HCT116 (cell line): ENCODE results near the gene CYBA. TPM values are rescaled to one million over a fixed set of nuclear protein-coding genes. Genes with fewer than 3 reads are reported as not detected.

ENCODE experiments used
- ATAC-seq: fragments of 200-7000 bp; cut with Tn5 transposase; 2 replicates; pipeline ENCODE4 v1.9.1; 2020; ENCODE audit warnings: mild to moderate bottlenecking, moderate library complexity
- BruUV-seq: library from RNA; stranded (reverse); fragments of 400-500 nt; replicated peaks from 2 replicates; lab custom pipeline; 2021; lab: Mats Ljungman, UMichigan
- CTCF ChIA-PET: fragments of 300-600 bp; sonication (Branson Sonifier 250); formaldehyde crosslinking; loops from one replicate; lab custom pipeline; 2021; ENCODE audit warnings: antibody characterized with exemption; lab: Charles Lee
- POLR2A ChIA-PET: fragments of 300-600, 350-600 bp; sonication (Branson Sonifier 250); formaldehyde crosslinking; loops from one replicate; lab custom pipeline; 2021; ENCODE audit warnings: antibody characterized with exemption; lab: Charles Lee
- RAD21 ChIA-PET, 2 experiments: fragments of 300-600 bp; sonication (Branson Sonifier 250); formaldehyde crosslinking; loops; one replicate each; lab custom pipeline; 2023; ENCODE audit warnings: low total read pairs in 2 of 2; ENCODE audit not compliant: uncharacterized antibody in 2 of 2, unreplicated experiment in 2 of 2, low non-redundant PET in 1 of 2; lab: Charles Lee
- DNase-seq: peaks from one replicate; pipeline ENCODE4 v3.0.0-alpha.2; 2010; ENCODE audit warnings: low read depth, low spot score
- H2AFZ ChIP-seq: fragments of 200-600 bp; shearing (Covaris generic), sonication (generic); 2 replicates; pipeline ENCODE4 v1.6.1; 2017; ENCODE audit warnings: low read depth, mixed run types, mixed read lengths, antibody characterized with exemption, low read length; ENCODE audit not compliant: poor library complexity, severe bottlenecking
- H3K27ac ChIP-seq: 2 replicates; pipeline ENCODE4 v1.5.1; 2012; ENCODE audit warnings: low read depth, low read length
- H3K27me3 ChIP-seq: fragments of 200-600 bp; sonication (generic); 2 replicates; pipeline ENCODE4 v1.6.1; 2016; ENCODE audit warnings: mixed run types, low read length, mixed read lengths; ENCODE audit not compliant: insufficient read depth
- H3K36me3 ChIP-seq, 2 experiments: fragments of 200-500 bp in 1 of 2; fragments of 200-600 bp in 1 of 2; sonication (Bioruptor generic) in 1 of 2; sonication (generic) in 1 of 2; 2 replicates each; pipeline versions ENCODE4 v1.5.1 to v1.6.1; 2014 to 2016; ENCODE audit warnings: low read length in 2 of 2, inconsistent platforms in 1 of 2, mixed read lengths in 1 of 2, mixed run types in 1 of 2; ENCODE audit not compliant: insufficient read depth in 2 of 2, control insufficient read depth in 1 of 2
- H3K4me1 ChIP-seq, 2 experiments: fragments of 200-600 bp in 1 of 2; sonication (generic) in 1 of 2; 2 replicates each; pipeline versions ENCODE4 v1.5.1 to v1.6.1; 2012 to 2017; ENCODE audit warnings: low read length in 2 of 2, inconsistent platforms in 1 of 2, mild to moderate bottlenecking in 1 of 2, mixed read lengths in 1 of 2, mixed run types in 1 of 2, moderate library complexity in 1 of 2; ENCODE audit not compliant: insufficient read depth in 2 of 2, control insufficient read depth in 1 of 2
- H3K4me2 ChIP-seq: fragments of 200-600 bp; sonication (generic); 2 replicates; pipeline ENCODE4 v1.6.1; 2017; ENCODE audit warnings: mixed run types, low read length, mixed read lengths
- H3K4me3 ChIP-seq, 2 experiments: fragments of 200-600 bp in 1 of 2; sonication (generic) in 1 of 2; replicated peaks in 1 of 2; 2 replicates each; pipeline ENCODE4 v1.5.1; 2011 to 2016; ENCODE audit warnings: low read length in 2 of 2, control low read depth in 1 of 2, low read depth in 1 of 2, mild to moderate bottlenecking in 1 of 2, mixed read lengths in 1 of 2, mixed run types in 1 of 2
- H3K79me2 ChIP-seq: fragments of 200-600 bp; sonication (generic); 2 replicates; pipeline ENCODE4 v1.6.1; 2017; ENCODE audit warnings: mild to moderate bottlenecking, mixed run types, low read length, moderate library complexity, mixed read lengths; ENCODE audit not compliant: insufficient read depth
- H3K9ac ChIP-seq: fragments of 200-600 bp; sonication (generic); 2 replicates; pipeline ENCODE4 v1.6.1; 2016; ENCODE audit warnings: low read length, mixed read lengths
- H3K9me2 ChIP-seq: fragments of 200-600 bp; sonication (generic), shearing (Covaris generic); 2 replicates; pipeline ENCODE4 v1.6.1; 2017; ENCODE audit warnings: mixed run types, mild to moderate bottlenecking, moderate library complexity; ENCODE audit not compliant: insufficient read depth
- H3K9me3 ChIP-seq, 2 experiments: fragments of 200-500 bp in 1 of 2; fragments of 200-600 bp in 1 of 2; sonication (Bioruptor generic) in 1 of 2; sonication (generic) in 1 of 2; 2 replicates each; pipeline ENCODE4 v1.6.1; 2014 to 2017; ENCODE audit warnings: low read length in 2 of 2, mixed read lengths in 2 of 2, inconsistent platforms in 1 of 2, low read depth in 1 of 2, mild to moderate bottlenecking in 1 of 2, mixed run types in 1 of 2, moderate library complexity in 1 of 2; ENCODE audit not compliant: control insufficient read depth in 1 of 2, insufficient read depth in 1 of 2
- H4K20me1 ChIP-seq: fragments of 200-600 bp; sonication (generic), shearing (Covaris generic); 2 replicates; pipeline ENCODE4 v1.6.1; 2017; ENCODE audit warnings: mixed run types, mild to moderate bottlenecking, moderate library complexity; ENCODE audit not compliant: insufficient read depth
- CEBPB ChIP-seq: IDR thresholded peaks from 2 replicates; pipeline ENCODE4 v1.6.1; 2012; ENCODE audit warnings: low read depth
- EGR1 ChIP-seq: IDR thresholded peaks from 2 replicates; pipeline ENCODE4 v1.6.1; 2012; ENCODE audit warnings: low read depth
- ELF1 ChIP-seq: IDR thresholded peaks from 2 replicates; pipeline ENCODE4 v1.6.1; 2012; ENCODE audit warnings: low read depth, borderline replicate concordance
- EZH2 ChIP-seq: fragments of 200-600 bp; sonication (generic); IDR thresholded peaks from 2 replicates; pipeline ENCODE4 v1.6.1; 2017; ENCODE audit warnings: antibody characterized with exemption, mixed run types
- JUND ChIP-seq: IDR thresholded peaks from 2 replicates; pipeline ENCODE4 v1.6.1; 2012
- MAX ChIP-seq: IDR thresholded peaks from 2 replicates; pipeline ENCODE4 v1.6.1; 2012
- POLR2A ChIP-seq: IDR thresholded peaks from 2 replicates; pipeline ENCODE4 v1.7.0; 2011; ENCODE audit warnings: borderline replicate concordance; ENCODE audit not compliant: insufficient read depth, insufficient read length; ENCODE audit errors: extremely low read depth
- POLR2AphosphoS5 ChIP-seq: IDR thresholded peaks from 2 replicates; pipeline ENCODE4 v1.6.1; 2011; ENCODE audit warnings: mild to moderate bottlenecking, low read depth, low read length, moderate library complexity
- SIN3A ChIP-seq: IDR thresholded peaks from 2 replicates; pipeline ENCODE4 v1.6.1; 2012; ENCODE audit warnings: low read depth
- SRF ChIP-seq: IDR thresholded peaks from 2 replicates; pipeline ENCODE4 v1.6.1; 2012; ENCODE audit warnings: low read depth
- YY1 ChIP-seq: IDR thresholded peaks from 2 replicates; pipeline ENCODE4 v1.6.1; 2011; ENCODE audit warnings: low read length, low read depth, moderate library complexity, mild to moderate bottlenecking; ENCODE audit not compliant: insufficient replicate concordance; ENCODE audit errors: extremely low read depth
- ZFX ChIP-seq: fragments of 450-650 bp; IDR thresholded peaks from 2 replicates; pipeline ENCODE4 v1.6.1; 2017
- ZNF274 ChIP-seq: fragments of 200-500 bp; sonication (Bioruptor generic); IDR thresholded peaks from 2 replicates; pipeline ENCODE4 v1.6.1; 2014; ENCODE audit warnings: mild to moderate bottlenecking, low read depth, low read length, inconsistent platforms
- intact Hi-C: fragments of 100-400 bp; cut with micrococcal nuclease; formaldehyde crosslinking; loops from 2 replicates; pipeline ENCODE4 v1.10.0; 2022
- total RNA-seq: library from RNA; stranded (reverse); gene quantifications from one replicate; pipeline ENCODE4 v1.2.1, GENCODE V29; 2021; ENCODE audit not compliant: unreplicated experiment
- TF ChIP-seq, protein P1 (sequence below): IDR thresholded peaks from 2 replicates; pipeline ENCODE4 v1.6.1; 2011; ENCODE audit warnings: mild to moderate bottlenecking, low read length, moderate library complexity; ENCODE audit not compliant: insufficient replicate concordance; ENCODE audit errors: extremely low read depth

The CYBA gene
- total RNA-seq, 1 experiment from 2014 or later, result 321 TPM

DNA sequence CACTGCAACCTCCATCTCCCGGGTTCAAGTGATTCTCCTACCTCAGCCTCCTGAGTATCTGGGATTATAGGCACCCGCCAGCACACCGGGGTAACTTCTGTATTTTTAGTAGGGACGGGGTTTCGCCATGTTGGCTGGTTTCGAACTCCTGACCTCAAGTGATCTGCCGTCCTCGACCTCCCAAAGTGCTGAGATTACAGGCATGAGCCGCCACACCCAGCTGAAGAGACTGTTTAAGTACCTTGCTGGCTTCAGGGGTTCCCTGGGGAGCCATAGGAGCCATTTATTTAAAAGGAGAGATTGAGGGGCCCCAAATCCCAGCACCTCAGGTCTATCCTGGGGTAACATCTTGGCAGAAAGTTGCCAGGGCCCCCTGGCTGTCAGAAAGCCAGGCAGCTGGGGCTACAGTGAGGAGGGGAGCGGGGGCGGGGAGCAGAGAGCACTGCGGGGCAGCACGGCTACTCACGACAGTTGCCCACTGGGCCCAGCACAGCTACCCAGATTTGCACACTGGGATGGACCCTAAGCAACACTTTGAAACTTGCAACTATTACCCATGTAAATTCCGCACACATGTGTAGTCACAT, 33.8 kb upstream of the CYBA start:
- POLR2A ChIA-PET, result no interaction called here
- no TSS peak for BruUV-seq
- no peak for DNase-seq

DNA sequence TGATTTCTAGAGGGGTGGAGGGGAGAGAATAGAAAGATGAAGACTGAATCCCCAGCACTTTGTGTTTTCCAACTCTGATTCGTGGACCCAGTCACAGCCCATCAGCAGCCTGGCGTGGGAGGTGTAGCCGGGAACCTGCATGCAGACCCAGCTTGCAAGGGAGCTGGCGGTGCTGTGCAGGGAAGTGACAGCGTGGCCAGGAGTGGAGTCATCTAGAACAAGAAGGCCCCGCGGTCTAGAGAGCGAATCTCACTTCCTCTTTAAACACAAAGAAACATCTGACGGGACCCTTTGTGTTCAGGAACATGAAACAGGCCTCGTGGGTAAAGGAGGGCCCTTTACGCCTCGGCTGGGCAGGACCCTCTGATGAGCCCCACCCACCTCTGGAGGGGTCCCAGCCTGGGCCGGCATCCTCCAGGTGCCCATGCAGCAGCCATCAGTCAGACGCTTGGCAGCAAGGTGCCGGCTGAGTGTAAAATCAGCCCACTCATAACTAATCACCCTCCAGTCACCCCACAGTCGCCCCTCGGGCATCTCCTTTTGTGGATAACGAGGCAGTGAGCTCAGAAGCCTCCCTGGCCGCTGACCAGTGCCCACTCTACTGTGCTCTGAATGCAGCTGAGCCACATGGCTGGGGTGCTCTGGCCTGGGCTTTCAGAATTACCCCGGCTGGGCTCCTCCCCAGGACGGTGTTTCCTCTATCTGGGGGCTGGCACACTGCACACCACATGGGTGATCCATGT, 31.0 kb upstream of the CYBA start:
- POLR2A ChIA-PET, result no interaction called here
- ATAC-seq, result no peak
- intact Hi-C loops, result no loop called here
- TF ChIP-seq ZFX (no peak), CEBPB (no peak), SRF (no peak), SIN3A (no peak), MAX (no peak), YY1 (no peak), POLR2A (no peak), ZNF274 (no peak), POLR2AphosphoS5 (no peak), ELF1 (no peak), EGR1 (no peak)
- TF ChIP-seq, protein P1, sequence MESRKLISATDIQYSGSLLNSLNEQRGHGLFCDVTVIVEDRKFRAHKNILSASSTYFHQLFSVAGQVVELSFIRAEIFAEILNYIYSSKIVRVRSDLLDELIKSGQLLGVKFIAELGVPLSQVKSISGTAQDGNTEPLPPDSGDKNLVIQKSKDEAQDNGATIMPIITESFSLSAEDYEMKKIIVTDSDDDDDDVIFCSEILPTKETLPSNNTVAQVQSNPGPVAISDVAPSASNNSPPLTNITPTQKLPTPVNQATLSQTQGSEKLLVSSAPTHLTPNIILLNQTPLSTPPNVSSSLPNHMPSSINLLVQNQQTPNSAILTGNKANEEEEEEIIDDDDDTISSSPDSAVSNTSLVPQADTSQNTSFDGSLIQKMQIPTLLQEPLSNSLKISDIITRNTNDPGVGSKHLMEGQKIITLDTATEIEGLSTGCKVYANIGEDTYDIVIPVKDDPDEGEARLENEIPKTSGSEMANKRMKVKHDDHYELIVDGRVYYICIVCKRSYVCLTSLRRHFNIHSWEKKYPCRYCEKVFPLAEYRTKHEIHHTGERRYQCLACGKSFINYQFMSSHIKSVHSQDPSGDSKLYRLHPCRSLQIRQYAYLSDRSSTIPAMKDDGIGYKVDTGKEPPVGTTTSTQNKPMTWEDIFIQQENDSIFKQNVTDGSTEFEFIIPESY, result no peak

More for the DNA sequence above, 33.8 kb upstream of the CYBA start:
- no peak overlapping the region for H2AFZ ChIP-seq
- CTCF ChIA-PET, result interaction anchor here (1.1 to 1.5 kb wide), 3 partner anchors 12 to 482 kb away, joined by 3 to 10 read pairs (median 4); no protein-coding TSS in a partner anchor
- no peaks in the 10 kb centered on the region for H3K9me2 ChIP-seq
- no peaks in the 10 kb centered on the region for H3K9me3 ChIP-seq
- H3K27ac ChIP-seq, result no peak overlapping the region
- H3K4me3 ChIP-seq, result no peak overlapping the region
- H3K36me3 ChIP-seq, result no peaks in the 10 kb centered on the region
- H3K4me2 ChIP-seq, result peak overlapping the region; percentile 100; the same call in 1 of the 2 replicates
- ATAC-seq, result no peak
- H3K4me1 ChIP-seq, result peaks cover 25 to 40% of the 10 kb centered on the region in 2 experiments
- no peak overlapping the region for H3K9ac ChIP-seq
- TF ChIP-seq ZFX (no peak), JUND (no peak), EGR1 (no peak), SIN3A (no peak), EZH2 (no peak), YY1 (no peak)
- H3K27me3 ChIP-seq, result no peaks in the 10 kb centered on the region
- RAD21 ChIA-PET, result no interaction called here
- intact Hi-C loops, result no loop called here
- no peaks in the 10 kb centered on the region for H4K20me1 ChIP-seq
- no peaks in the 10 kb centered on the region for H3K79me2 ChIP-seq

More for the DNA sequence above, 31.0 kb upstream of the CYBA start:
- H3K9me3 ChIP-seq, result no peaks in the 10 kb centered on the region
- H3K4me3 ChIP-seq, result no peak overlapping the region
- no peak overlapping the region for H2AFZ ChIP-seq
- H3K36me3 ChIP-seq, result no peaks in the 10 kb centered on the region
- no TSS peak for BruUV-seq
- H4K20me1 ChIP-seq, result no peaks in the 10 kb centered on the region
- H3K79me2 ChIP-seq, result no peaks in the 10 kb centered on the region
- CTCF ChIA-PET, result interaction anchor here (1.6 kb wide), 1 partner anchor 9 kb away, joined by 6 read pairs; no protein-coding TSS in a partner anchor
- no peak overlapping the region for H3K4me2 ChIP-seq
- no peaks in the 10 kb centered on the region for H3K27me3 ChIP-seq
- no peak overlapping the region for H3K9ac ChIP-seq
- H3K4me1 ChIP-seq, result peaks cover 13 to 32% of the 10 kb centered on the region in 2 experiments
- H3K9me2 ChIP-seq, result no peaks in the 10 kb centered on the region
- RAD21 ChIA-PET, result no interaction called here
- H3K27ac ChIP-seq, result no peak overlapping the region
- no peak for DNase-seq
